Neutrophil (primary cell): ENCODE measurements around the gene CEBPB.

ENCODE experiments used
- H3K27ac ChIP-seq: fragments of 200-600 bp; sonication (generic); 2 replicates; pipeline ENCODE4 v1.5.1; 2016; ENCODE audit warnings: mild to moderate bottlenecking, moderate library complexity
- H3K27me3 ChIP-seq: fragments of 200-600 bp; sonication (generic); 2 replicates; pipeline ENCODE4 v1.6.0; 2016; ENCODE audit warnings: mild to moderate bottlenecking
- H3K36me3 ChIP-seq: fragments of 200-600 bp; sonication (generic); 2 replicates; pipeline ENCODE4 v1.5.1; 2017
- H3K4me1 ChIP-seq, 2 experiments: fragments of 200-600 bp in 1 of 2; sonication (generic) in 1 of 2; 1 replicate in 1 of 2; 2 replicates in 1 of 2; pipeline versions ENCODE4 v1.5.1 to v1.6.1; 2013 to 2016; ENCODE audit warnings: low read depth in 1 of 2, low read length in 1 of 2, mild to moderate bottlenecking in 1 of 2, moderate library complexity in 1 of 2; ENCODE audit not compliant: control insufficient read depth in 1 of 2, insufficient read depth in 1 of 2
- H3K4me3 ChIP-seq, 2 experiments: fragments of 200-600 bp in 1 of 2; sonication (generic) in 1 of 2; 1 replicate in 1 of 2; 2 replicates in 1 of 2; pipeline ENCODE4 v1.5.1; 2013 to 2016; ENCODE audit warnings: low read depth in 1 of 2, low read length in 1 of 2, mild to moderate bottlenecking in 1 of 2, moderate library complexity in 1 of 2
- H3K9me3 ChIP-seq: fragments of 200-600 bp; sonication (generic); 2 replicates; pipeline ENCODE4 v1.5.1; 2016
- TF ChIP-seq, protein P1 (sequence below): fragments of 200-600 bp; sonication (generic); IDR thresholded peaks from 2 replicates; pipeline ENCODE4 v1.5.1; 2016; ENCODE audit warnings: antibody characterized with exemption

The CEBPB gene

DNA sequence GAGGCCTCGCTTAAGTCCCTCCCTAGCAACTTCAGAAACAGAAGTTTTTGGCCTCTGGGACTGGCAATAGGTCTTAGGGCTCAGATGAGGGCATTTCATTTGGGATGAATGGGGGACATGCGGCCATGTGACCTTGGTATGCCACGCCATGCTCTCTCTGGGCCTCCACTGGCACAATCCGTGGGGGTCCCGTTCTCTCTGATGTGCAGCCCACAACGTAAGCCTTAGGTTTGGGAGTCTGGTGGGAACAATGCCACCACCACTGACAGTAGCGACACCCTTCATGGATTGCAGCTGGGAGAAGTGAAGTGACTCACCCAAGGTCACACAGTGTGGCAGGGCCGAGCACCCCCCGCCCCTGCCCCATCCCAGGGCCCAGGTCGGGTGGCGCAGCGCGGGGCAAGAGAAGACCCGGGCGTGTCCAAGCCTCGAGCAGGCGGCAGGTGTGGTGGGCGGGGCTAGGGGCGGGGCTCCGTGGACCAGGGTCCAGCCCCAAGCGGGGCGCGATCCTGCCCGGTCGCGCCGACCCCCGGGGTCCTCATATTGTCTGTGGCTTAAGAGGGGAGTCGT is 864 bp upstream of the CEBPB start:
- H3K27ac ChIP-seq, result peak overlapping the region; percentile 100
- H3K9me3 ChIP-seq, result no peaks in the 10 kb centered on the region
- no peaks in the 10 kb centered on the region for H3K27me3 ChIP-seq
- TF ChIP-seq, protein P1, sequence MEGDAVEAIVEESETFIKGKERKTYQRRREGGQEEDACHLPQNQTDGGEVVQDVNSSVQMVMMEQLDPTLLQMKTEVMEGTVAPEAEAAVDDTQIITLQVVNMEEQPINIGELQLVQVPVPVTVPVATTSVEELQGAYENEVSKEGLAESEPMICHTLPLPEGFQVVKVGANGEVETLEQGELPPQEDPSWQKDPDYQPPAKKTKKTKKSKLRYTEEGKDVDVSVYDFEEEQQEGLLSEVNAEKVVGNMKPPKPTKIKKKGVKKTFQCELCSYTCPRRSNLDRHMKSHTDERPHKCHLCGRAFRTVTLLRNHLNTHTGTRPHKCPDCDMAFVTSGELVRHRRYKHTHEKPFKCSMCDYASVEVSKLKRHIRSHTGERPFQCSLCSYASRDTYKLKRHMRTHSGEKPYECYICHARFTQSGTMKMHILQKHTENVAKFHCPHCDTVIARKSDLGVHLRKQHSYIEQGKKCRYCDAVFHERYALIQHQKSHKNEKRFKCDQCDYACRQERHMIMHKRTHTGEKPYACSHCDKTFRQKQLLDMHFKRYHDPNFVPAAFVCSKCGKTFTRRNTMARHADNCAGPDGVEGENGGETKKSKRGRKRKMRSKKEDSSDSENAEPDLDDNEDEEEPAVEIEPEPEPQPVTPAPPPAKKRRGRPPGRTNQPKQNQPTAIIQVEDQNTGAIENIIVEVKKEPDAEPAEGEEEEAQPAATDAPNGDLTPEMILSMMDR, result no peak
- peak overlapping the region; percentile 87 to 93 for H3K4me3 ChIP-seq
- H3K4me1 ChIP-seq, result peaks cover 61 to 62% of the 10 kb centered on the region in 2 experiments
- H3K36me3 ChIP-seq, result peaks cover 23% of the 10 kb centered on the region

DNA sequence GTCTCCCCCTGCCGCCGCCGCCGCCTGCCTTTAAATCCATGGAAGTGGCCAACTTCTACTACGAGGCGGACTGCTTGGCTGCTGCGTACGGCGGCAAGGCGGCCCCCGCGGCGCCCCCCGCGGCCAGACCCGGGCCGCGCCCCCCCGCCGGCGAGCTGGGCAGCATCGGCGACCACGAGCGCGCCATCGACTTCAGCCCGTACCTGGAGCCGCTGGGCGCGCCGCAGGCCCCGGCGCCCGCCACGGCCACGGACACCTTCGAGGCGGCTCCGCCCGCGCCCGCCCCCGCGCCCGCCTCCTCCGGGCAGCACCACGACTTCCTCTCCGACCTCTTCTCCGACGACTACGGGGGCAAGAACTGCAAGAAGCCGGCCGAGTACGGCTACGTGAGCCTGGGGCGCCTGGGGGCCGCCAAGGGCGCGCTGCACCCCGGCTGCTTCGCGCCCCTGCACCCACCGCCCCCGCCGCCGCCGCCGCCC is 474 bp downstream of the CEBPB start:
- Histone ChIP-seq H3K9me3 (no peaks in the 10 kb centered on the region), H3K36me3 (peaks cover 31% of the 10 kb centered on the region), H3K4me3 (peak overlapping the region; percentile 87 to 93), H3K4me1 (peaks cover 72 to 74% of the 10 kb centered on the region in 2 experiments), H3K27ac (peak overlapping the region; percentile 100), H3K27me3 (no peaks in the 10 kb centered on the region)
- TF ChIP-seq, protein P1, result no peak

DNA sequence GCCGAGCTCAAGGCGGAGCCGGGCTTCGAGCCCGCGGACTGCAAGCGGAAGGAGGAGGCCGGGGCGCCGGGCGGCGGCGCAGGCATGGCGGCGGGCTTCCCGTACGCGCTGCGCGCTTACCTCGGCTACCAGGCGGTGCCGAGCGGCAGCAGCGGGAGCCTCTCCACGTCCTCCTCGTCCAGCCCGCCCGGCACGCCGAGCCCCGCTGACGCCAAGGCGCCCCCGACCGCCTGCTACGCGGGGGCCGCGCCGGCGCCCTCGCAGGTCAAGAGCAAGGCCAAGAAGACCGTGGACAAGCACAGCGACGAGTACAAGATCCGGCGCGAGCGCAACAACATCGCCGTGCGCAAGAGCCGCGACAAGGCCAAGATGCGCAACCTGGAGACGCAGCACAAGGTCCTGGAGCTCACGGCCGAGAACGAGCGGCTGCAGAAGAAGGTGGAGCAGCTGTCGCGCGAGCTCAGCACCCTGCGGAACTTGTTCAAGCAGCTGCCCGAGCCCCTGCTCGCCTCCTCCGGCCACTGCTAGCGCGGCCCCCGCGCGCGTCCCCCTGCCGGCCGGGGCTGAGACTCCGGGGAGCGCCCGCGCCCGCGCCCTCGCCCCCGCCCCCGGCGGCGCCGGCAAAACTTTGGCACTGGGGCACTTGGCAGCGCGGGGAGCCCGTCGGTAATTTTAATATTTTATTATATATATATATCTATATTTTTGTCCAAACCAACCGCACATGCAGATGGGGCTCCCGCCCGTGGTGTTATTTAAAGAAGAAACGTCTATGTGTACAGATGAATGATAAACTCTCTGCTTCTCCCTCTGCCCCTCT is 1.1 kb downstream of the CEBPB start:
- peaks cover 71 to 74% of the 10 kb centered on the region in 2 experiments for H3K4me1 ChIP-seq

DNA sequence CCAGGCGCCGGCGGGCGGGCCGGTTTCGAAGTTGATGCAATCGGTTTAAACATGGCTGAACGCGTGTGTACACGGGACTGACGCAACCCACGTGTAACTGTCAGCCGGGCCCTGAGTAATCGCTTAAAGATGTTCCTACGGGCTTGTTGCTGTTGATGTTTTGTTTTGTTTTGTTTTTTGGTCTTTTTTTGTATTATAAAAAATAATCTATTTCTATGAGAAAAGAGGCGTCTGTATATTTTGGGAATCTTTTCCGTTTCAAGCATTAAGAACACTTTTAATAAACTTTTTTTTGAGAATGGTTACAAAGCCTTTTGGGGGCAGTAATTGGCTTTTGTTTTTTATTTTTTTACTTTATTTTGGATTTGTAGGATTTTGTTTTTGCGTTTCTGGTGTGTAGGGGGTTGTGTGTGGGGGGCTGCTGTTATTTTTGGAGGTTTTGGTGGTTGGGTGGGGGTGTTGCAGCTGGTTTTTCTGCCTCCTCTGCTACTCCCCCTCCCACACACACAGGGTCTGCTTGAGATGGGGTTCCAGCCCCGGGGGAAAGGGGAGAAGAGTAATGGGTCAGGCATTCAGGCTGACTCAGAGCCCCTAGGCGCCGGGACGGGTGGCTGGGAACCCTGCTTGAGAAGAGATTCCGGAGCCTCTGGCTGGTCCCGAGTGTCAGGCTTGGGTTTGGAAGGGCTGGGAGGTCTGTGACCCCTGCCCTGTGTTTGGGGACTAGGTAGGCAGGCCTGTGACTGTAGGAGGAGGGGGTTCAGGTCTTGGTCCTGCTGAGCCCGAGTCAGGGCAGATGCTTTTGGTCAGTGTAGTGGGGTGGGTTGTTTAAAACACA is 2.0 kb downstream of the CEBPB start:
- Histone ChIP-seq H3K4me3 (peak overlapping the region; percentile 87 to 93), H3K27ac (peak overlapping the region; percentile 100), H3K4me1 (peaks cover 71 to 74% of the 10 kb centered on the region in 2 experiments), H3K27me3 (no peaks in the 10 kb centered on the region), H3K36me3 (peaks cover 38% of the 10 kb centered on the region), H3K9me3 (no peaks in the 10 kb centered on the region)
- TF ChIP-seq, protein P1, result no peak

More for the DNA sequence above, 1.1 kb downstream of the CEBPB start:
- H3K9me3 ChIP-seq, result no peaks in the 10 kb centered on the region
- H3K27ac ChIP-seq, result peak overlapping the region; percentile 100
- no peaks in the 10 kb centered on the region for H3K27me3 ChIP-seq
- H3K4me3 ChIP-seq, result peak overlapping the region; percentile 87 to 93
- peaks cover 35% of the 10 kb centered on the region for H3K36me3 ChIP-seq
- TF ChIP-seq, protein P1, result peak; percentile 40

DNA sequence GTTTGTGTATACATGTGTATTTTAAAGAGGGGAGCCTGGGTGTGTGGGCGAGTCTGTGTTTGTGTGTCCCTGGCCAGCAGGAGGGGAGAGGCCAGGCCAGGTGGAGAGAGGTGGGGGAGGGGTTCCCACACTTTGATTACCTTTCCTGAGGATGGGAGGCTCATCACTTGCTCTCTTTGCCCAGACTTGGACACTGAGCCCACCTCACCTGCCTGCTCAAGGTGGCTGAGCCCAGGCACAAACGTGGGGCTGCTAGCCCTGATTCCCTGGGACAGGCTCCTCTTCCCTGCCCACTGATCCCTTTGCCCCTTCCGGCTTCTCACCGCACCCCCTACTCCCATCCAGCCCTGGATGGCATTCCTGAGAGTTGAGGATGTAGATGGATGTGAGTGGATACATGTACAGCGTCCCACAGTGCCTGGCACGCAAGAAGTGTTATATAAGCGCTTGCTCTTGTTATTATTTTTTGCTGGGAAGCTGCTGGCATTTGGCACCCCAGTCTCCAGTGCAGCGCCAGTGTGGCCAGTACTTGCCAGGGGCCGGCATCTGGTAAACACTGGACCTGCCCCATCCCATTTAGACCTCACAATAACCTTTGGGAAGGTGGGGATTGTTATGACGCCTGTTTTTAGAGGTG is 2.7 kb downstream of the CEBPB start:
- no peaks in the 10 kb centered on the region for H3K9me3 ChIP-seq
- H3K36me3 ChIP-seq, result peaks cover 38% of the 10 kb centered on the region
- H3K27ac ChIP-seq, result peak overlapping the region; percentile 100
- TF ChIP-seq, protein P1, result no peak
- peaks cover 69 to 71% of the 10 kb centered on the region in 2 experiments for H3K4me1 ChIP-seq
- no peaks in the 10 kb centered on the region for H3K27me3 ChIP-seq
- peak overlapping the region; percentile 87 to 93 for H3K4me3 ChIP-seq
